PC-9 (cell line): ENCODE measurements around the gene SERAC1. TPM values are rescaled to one million over a fixed set of nuclear protein-coding genes. Genes with fewer than 3 reads are reported as not detected.
A peak's percentile ranks its signal among the peaks of the same experiment; 100 is the strongest.

Source experiments
- BruUV-seq: library from RNA; stranded (reverse); fragments of 400-500 nt; replicated peaks from 2 replicates; lab custom pipeline; 2021; lab: Mats Ljungman, UMichigan
- CTCF ChIA-PET: fragments of 300-600 bp; sonication (Branson Sonifier 250); formaldehyde crosslinking; loops from one replicate; lab custom pipeline; 2022; ENCODE audit warnings: antibody characterized with exemption; lab: Charles Lee
- POLR2A ChIA-PET: fragments of 300-600 bp; sonication (Branson Sonifier 250); formaldehyde crosslinking; loops from one replicate; lab custom pipeline; 2022; ENCODE audit warnings: antibody characterized with exemption; ENCODE audit not compliant: unreplicated experiment; lab: Charles Lee
- DNase-seq, 2 experiments: peaks; one replicate each; pipeline versions ENCODE4 v3.0.0 to v3.0.0-alpha.2; 2015 to 2022; ENCODE audit warnings: mixed read lengths in 1 of 2
- H2AFZ ChIP-seq: fragments of 200-600 bp; sonication (generic); 2 replicates; pipeline ENCODE4 v1.8.1; 2017; ENCODE audit warnings: antibody characterized with exemption
- H3F3A ChIP-seq: fragments of 200-600 bp; sonication (generic); 2 replicates; pipeline ENCODE4 v1.8.1; 2017; ENCODE audit warnings: antibody characterized with exemption, mild to moderate bottlenecking, low read depth; ENCODE audit not compliant: insufficient read depth
- H3K27ac ChIP-seq: fragments of 200-600 bp; sonication (generic); 2 replicates; pipeline ENCODE4 v1.6.1; 2016; ENCODE audit warnings: mixed run types
- H3K27me3 ChIP-seq: fragments of 200-600 bp; sonication (generic); 2 replicates; pipeline ENCODE4 v1.6.1; 2016; ENCODE audit warnings: low read depth, mixed run types; ENCODE audit not compliant: insufficient read depth
- H3K36me3 ChIP-seq: fragments of 200-600 bp; sonication (generic); 2 replicates; pipeline ENCODE4 v1.6.1; 2016; ENCODE audit warnings: low read depth, mixed run types
- H3K4me1 ChIP-seq: fragments of 200-600 bp; sonication (generic); replicated peaks from 2 replicates; pipeline ENCODE4 v1.6.1; 2016; ENCODE audit warnings: mixed run types; ENCODE audit not compliant: insufficient read depth
- H3K4me2 ChIP-seq: fragments of 200-600 bp; sonication (generic); 2 replicates; pipeline ENCODE4 v1.6.1; 2017; ENCODE audit warnings: mixed run types
- H3K4me3 ChIP-seq: fragments of 200-600 bp; sonication (generic); 2 replicates; pipeline ENCODE4 v1.6.1; 2016; ENCODE audit warnings: mixed run types
- H3K79me2 ChIP-seq: fragments of 200-600 bp; sonication (generic); 2 replicates; pipeline ENCODE4 v1.6.1; 2017; ENCODE audit warnings: low read depth, mixed run types
- H3K9me2 ChIP-seq: fragments of 200-600 bp; sonication (generic); 2 replicates; pipeline ENCODE4 v1.8.1; 2017; ENCODE audit warnings: mild to moderate bottlenecking; ENCODE audit not compliant: insufficient read depth
- H3K9me3 ChIP-seq: fragments of 200-600 bp; sonication (generic); 2 replicates; pipeline ENCODE4 v1.8.1; 2016; ENCODE audit warnings: low read depth; ENCODE audit not compliant: insufficient read depth
- H4K20me1 ChIP-seq: fragments of 200-600 bp; sonication (generic); 2 replicates; pipeline ENCODE4 v1.8.1; 2017; ENCODE audit not compliant: insufficient read depth
- CTCF ChIP-seq: fragments of 200-600 bp; sonication (generic); conservative IDR thresholded peaks from 2 replicates; pipeline ENCODE4 v1.6.1; 2017; ENCODE audit warnings: mixed run types, antibody characterized with exemption, mild to moderate bottlenecking, moderate library complexity
- EZH2 ChIP-seq: fragments of 200-600 bp; sonication (generic); IDR thresholded peaks from 2 replicates; pipeline ENCODE4 v1.8.0; 2017; ENCODE audit warnings: antibody characterized with exemption, low read depth
- intact Hi-C: fragments of 100-400 bp; cut with micrococcal nuclease; formaldehyde crosslinking; loops from one replicate; pipeline ENCODE4 v1.10.0; 2022; ENCODE audit not compliant: unreplicated experiment
- total RNA-seq: library from RNA; stranded (reverse); gene quantifications from 2 replicates; pipeline ENCODE4 v1.2.3, GENCODE V29; 2021

SERAC1 gene
- total RNA-seq, 1 experiment from 2014 or later = 4.9 TPM

GRCh38 chr6:158068156-158068892 lies 99.7 kb downstream of the SERAC1 start:
- H3K9me2 ChIP-seq = no peaks in the 10 kb centered on the region
- peaks cover 30% of the 10 kb centered on the region for H3K36me3 ChIP-seq
- H4K20me1 ChIP-seq = no peaks in the 10 kb centered on the region
- peak overlapping the region; percentile 83 for H3K27ac ChIP-seq
- TF ChIP-seq CTCF (no peak), EZH2 (no peak)
- ChIA-PET POLR2A (interaction anchor here (0.7 kb wide), 1 partner anchor 934 kb away, joined by 4 read pairs; no protein-coding TSS in a partner anchor), CTCF (no interaction called here)
- peak overlapping the region; percentile 55 for H3K4me2 ChIP-seq
- TSS peak; percentile 36 for BruUV-seq
- peaks cover 40% of the 10 kb centered on the region for H3F3A ChIP-seq
- no peak overlapping the region for H2AFZ ChIP-seq
- H3K27me3 ChIP-seq = no peaks in the 10 kb centered on the region
- H3K79me2 ChIP-seq = no peaks in the 10 kb centered on the region
- intact Hi-C loops = loop anchor here (1.0 to 5.0 kb wide), 3 partner anchors 28 to 82 kb away; no protein-coding TSS in a partner anchor
- peaks cover 49% of the 10 kb centered on the region for H3K4me1 ChIP-seq
- H3K9me3 ChIP-seq = no peaks in the 10 kb centered on the region
- DNase-seq = no peak
- no peak overlapping the region for H3K4me3 ChIP-seq

GRCh38 chr6:158067436-158068015 lies 100.5 kb downstream of the SERAC1 start:
- TF ChIP-seq EZH2 (no peak), CTCF (no peak)
- CTCF ChIA-PET = no interaction called here

GRCh38 chr6:158066136-158066781 lies 101.8 kb downstream of the SERAC1 start:
- DNase-seq = no peak
- Histone ChIP-seq H3K4me3 (no peak overlapping the region), H3K27ac (peak overlapping the region; percentile 83), H2AFZ (no peak overlapping the region), H3F3A (peaks cover 47% of the 10 kb centered on the region), H3K9me3 (no peaks in the 10 kb centered on the region), H3K27me3 (no peaks in the 10 kb centered on the region), H3K4me2 (peak overlapping the region; percentile 55), H4K20me1 (no peaks in the 10 kb centered on the region), H3K9me2 (no peaks in the 10 kb centered on the region), H3K36me3 (peaks cover 36% of the 10 kb centered on the region), H3K79me2 (no peaks in the 10 kb centered on the region), H3K4me1 (peaks cover 60% of the 10 kb centered on the region)
- TF ChIP-seq CTCF = no peak
- no peak for TF ChIP-seq EZH2
- ChIA-PET POLR2A (no interaction called here), CTCF (no interaction called here)
- intact Hi-C loops = loop anchor here (5.0 kb wide), 1 partner anchor 34 kb away; no protein-coding TSS in a partner anchor
- no TSS peak for BruUV-seq

More at GRCh38 chr6:158067436-158068015, 100.5 kb downstream of the SERAC1 start:
- no peaks in the 10 kb centered on the region for H4K20me1 ChIP-seq
- H3K4me1 ChIP-seq = peaks cover 52% of the 10 kb centered on the region
- no peaks in the 10 kb centered on the region for H3K9me2 ChIP-seq
- POLR2A ChIA-PET = interaction anchor here (0.7 kb wide), 1 partner anchor 934 kb away, joined by 4 read pairs; no protein-coding TSS in a partner anchor
- no peaks in the 10 kb centered on the region for H3K79me2 ChIP-seq
- H3K4me3 ChIP-seq = no peak overlapping the region
- peak overlapping the region; percentile 83 for H3K27ac ChIP-seq
- intact Hi-C loops = loop anchor here (1.0 to 5.0 kb wide), 3 partner anchors 27 to 81 kb away; no protein-coding TSS in a partner anchor
- peaks cover 33% of the 10 kb centered on the region for H3K36me3 ChIP-seq
- no peak overlapping the region for H2AFZ ChIP-seq
- peak; percentile 34 to 88 for DNase-seq
- H3K9me3 ChIP-seq = no peaks in the 10 kb centered on the region
- H3K4me2 ChIP-seq = peak overlapping the region; percentile 55
- BruUV-seq = no TSS peak
- H3K27me3 ChIP-seq = no peaks in the 10 kb centered on the region
- H3F3A ChIP-seq = peaks cover 40% of the 10 kb centered on the region
